Measurements from ENCODE around the gene FAM53B. TPM values are rescaled to one million over a fixed set of nuclear protein-coding genes. Genes with fewer than 3 reads are reported as not detected.

Gene FAM53B
- polyA plus RNA-seq, 1 of the 3 experiments (the other 2 are of a cell fraction): 5.6 TPM

DNA sequence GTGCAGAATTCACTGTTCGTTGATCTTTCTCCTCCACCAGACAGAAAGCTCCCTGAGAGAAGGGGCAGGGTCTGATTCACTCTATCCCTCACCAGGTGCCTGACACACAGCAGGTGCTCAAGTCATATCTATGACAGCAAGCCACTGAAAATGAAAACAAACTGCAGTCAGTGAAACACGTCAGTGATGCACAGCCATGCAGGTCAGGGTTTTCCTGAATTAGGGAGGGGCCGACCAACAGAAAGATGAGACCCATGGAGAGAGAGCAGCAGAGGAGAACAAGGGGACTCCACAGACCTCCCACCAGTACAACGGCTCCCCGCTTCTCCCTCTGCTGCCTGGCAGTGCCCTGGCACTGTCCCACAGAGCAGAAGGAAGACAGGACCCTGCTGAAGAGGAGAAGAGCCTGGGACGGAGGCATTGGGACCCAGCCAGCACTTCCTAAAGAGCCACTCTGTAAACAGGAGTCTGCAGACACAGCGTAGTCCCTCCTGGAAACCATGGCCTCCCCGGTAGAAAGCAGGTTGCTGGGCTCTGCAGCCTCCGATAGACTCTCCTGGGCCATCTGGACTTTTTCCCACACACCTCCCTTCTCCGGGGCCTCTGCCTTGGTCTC, 50.3 kb downstream of the FAM53B start:
- POLR2A ChIA-PET: interaction anchor here (0.7 kb wide), 1 partner anchor 9 kb away, joined by 4 read pairs; no protein-coding TSS in a partner anchor
- no peaks in the 10 kb centered on the region for H4K20me1 ChIP-seq (ENCODE audit: insufficient read depth)
- H3K4me1 ChIP-seq (ENCODE audit: control insufficient read depth in 1 of 2, insufficient read depth in 2 of 2, low read depth in 1 of 2, low read length in 1 of 2): peaks cover 0 to 9% of the 10 kb centered on the region in 2 experiments; a peak in 1 of 4 replicates
- no peak overlapping the region for H3K9ac ChIP-seq
- H3K9me3 ChIP-seq: no peaks in the 10 kb centered on the region
- H3K79me2 ChIP-seq (ENCODE audit: insufficient read depth): no peaks in the 10 kb centered on the region
- no peak overlapping the region for H3K4me3 ChIP-seq (ENCODE audit: low read depth in 2 of 2, low read length in 1 of 2)
- CTCF ChIA-PET: interaction anchor here (1.1 to 1.5 kb wide), 3 partner anchors 11 to 19 kb away, joined by 3 to 5 read pairs (median 3); no protein-coding TSS in a partner anchor
- H2AFZ ChIP-seq (ENCODE audit: low read depth): no peak overlapping the region
- no peaks in the 10 kb centered on the region for H3F3A ChIP-seq (replicated peaks; ENCODE audit: insufficient read depth)
- H3K27ac ChIP-seq (ENCODE audit: low read depth in 2 of 2, low read length in 1 of 2): no peak overlapping the region; a peak in 1 of 4 replicates
- TF ChIP-seq TEAD4 (IDR thresholded peaks at IDR 0.05; ENCODE audit: borderline replicate concordance, insufficient read depth) (no peak), TAF1 (IDR thresholded peaks at IDR 0.05; ENCODE audit: borderline replicate concordance, low read depth, low read length) (no peak), ELF1 (IDR thresholded peaks at IDR 0.05) (no peak)
- peaks cover 0 to 33% of the 10 kb centered on the region in 2 experiments for H3K36me3 ChIP-seq (replicated peaks in 1 of 2; ENCODE audit: control insufficient read depth in 1 of 2, insufficient read depth in 2 of 2, low read length in 1 of 2)
- WGBS (ENCODE audit: low lambda C conversion rate): 82% methylated on average over 7 of the region's 10 CpGs
- no peak overlapping the region for H3K4me2 ChIP-seq
- no peaks in the 10 kb centered on the region for H3K9me2 ChIP-seq
- DNase-seq: no peak
- no peaks in the 10 kb centered on the region for H3K27me3 ChIP-seq (ENCODE audit: insufficient read depth)

DNA sequence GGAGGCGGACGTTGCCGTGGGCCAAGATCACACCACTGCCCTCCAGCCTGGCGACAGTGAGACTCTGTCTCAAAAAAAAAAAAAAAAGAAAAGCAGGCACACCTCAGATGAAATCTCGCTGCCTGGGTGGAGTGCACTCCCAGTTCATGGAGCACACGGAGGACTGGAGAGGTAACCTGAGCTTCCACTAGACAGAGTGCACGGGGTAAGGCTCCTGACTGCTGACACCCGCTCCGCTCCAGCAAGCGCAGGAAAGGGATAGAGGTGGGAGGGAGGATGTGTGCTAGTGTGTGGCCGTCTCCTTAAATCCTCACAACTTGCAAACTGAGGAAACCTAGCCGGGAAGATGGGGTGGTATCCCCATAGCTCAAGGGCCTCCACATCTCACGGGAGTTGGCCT, 50.8 kb downstream of the FAM53B start:
- no peaks in the 10 kb centered on the region for H3K9me2 ChIP-seq
- H3K9me3 ChIP-seq: no peaks in the 10 kb centered on the region
- WGBS (ENCODE audit: low lambda C conversion rate): 90% methylated on average over 13 of the region's 13 CpGs
- H3K4me1 ChIP-seq (ENCODE audit: control insufficient read depth in 1 of 2, insufficient read depth in 2 of 2, low read depth in 1 of 2, low read length in 1 of 2): peaks cover 0 to 9% of the 10 kb centered on the region in 2 experiments; a peak in 1 of 4 replicates
- H3K9ac ChIP-seq: no peak overlapping the region
- H3K27ac ChIP-seq (ENCODE audit: low read depth in 2 of 2, low read length in 1 of 2): no peak overlapping the region
- ChIA-PET CTCF (interaction anchor here (1.1 to 1.5 kb wide), 3 partner anchors 10 to 18 kb away, joined by 3 to 5 read pairs (median 3); no protein-coding TSS in a partner anchor), POLR2A (interaction anchor here (0.7 kb wide), 1 partner anchor 8 kb away, joined by 4 read pairs; no protein-coding TSS in a partner anchor)
- no peak for DNase-seq
- H3K36me3 ChIP-seq (replicated peaks in 1 of 2; ENCODE audit: control insufficient read depth in 1 of 2, insufficient read depth in 2 of 2, low read length in 1 of 2): peaks cover 0 to 35% of the 10 kb centered on the region in 2 experiments
- H3K27me3 ChIP-seq (ENCODE audit: insufficient read depth): no peaks in the 10 kb centered on the region
- H2AFZ ChIP-seq (ENCODE audit: low read depth): no peak overlapping the region
- H4K20me1 ChIP-seq (ENCODE audit: insufficient read depth): no peaks in the 10 kb centered on the region
- H3K4me2 ChIP-seq: no peak overlapping the region
- no peaks in the 10 kb centered on the region for H3K79me2 ChIP-seq (ENCODE audit: insufficient read depth)
- no peak overlapping the region for H3K4me3 ChIP-seq (ENCODE audit: low read depth in 2 of 2, low read length in 1 of 2)
- no peaks in the 10 kb centered on the region for H3F3A ChIP-seq (replicated peaks; ENCODE audit: insufficient read depth)
- TF ChIP-seq, protein P1, sequence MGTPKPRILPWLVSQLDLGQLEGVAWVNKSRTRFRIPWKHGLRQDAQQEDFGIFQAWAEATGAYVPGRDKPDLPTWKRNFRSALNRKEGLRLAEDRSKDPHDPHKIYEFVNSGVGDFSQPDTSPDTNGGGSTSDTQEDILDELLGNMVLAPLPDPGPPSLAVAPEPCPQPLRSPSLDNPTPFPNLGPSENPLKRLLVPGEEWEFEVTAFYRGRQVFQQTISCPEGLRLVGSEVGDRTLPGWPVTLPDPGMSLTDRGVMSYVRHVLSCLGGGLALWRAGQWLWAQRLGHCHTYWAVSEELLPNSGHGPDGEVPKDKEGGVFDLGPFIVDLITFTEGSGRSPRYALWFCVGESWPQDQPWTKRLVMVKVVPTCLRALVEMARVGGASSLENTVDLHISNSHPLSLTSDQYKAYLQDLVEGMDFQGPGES (IDR thresholded peaks at IDR 0.05; ENCODE audit: low read depth, low read length): no peak
- TF ChIP-seq, protein P2, sequence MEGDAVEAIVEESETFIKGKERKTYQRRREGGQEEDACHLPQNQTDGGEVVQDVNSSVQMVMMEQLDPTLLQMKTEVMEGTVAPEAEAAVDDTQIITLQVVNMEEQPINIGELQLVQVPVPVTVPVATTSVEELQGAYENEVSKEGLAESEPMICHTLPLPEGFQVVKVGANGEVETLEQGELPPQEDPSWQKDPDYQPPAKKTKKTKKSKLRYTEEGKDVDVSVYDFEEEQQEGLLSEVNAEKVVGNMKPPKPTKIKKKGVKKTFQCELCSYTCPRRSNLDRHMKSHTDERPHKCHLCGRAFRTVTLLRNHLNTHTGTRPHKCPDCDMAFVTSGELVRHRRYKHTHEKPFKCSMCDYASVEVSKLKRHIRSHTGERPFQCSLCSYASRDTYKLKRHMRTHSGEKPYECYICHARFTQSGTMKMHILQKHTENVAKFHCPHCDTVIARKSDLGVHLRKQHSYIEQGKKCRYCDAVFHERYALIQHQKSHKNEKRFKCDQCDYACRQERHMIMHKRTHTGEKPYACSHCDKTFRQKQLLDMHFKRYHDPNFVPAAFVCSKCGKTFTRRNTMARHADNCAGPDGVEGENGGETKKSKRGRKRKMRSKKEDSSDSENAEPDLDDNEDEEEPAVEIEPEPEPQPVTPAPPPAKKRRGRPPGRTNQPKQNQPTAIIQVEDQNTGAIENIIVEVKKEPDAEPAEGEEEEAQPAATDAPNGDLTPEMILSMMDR (IDR thresholded peaks at IDR 0.05): no peak
- no peak for TF ChIP-seq RXRA (IDR thresholded peaks at IDR 0.05; ENCODE audit: borderline replicate concordance, low read depth)
- no peak for TF ChIP-seq FOSL2 (IDR thresholded peaks at IDR 0.05; ENCODE audit: borderline replicate concordance, low read depth)
- TF ChIP-seq, protein P3, sequence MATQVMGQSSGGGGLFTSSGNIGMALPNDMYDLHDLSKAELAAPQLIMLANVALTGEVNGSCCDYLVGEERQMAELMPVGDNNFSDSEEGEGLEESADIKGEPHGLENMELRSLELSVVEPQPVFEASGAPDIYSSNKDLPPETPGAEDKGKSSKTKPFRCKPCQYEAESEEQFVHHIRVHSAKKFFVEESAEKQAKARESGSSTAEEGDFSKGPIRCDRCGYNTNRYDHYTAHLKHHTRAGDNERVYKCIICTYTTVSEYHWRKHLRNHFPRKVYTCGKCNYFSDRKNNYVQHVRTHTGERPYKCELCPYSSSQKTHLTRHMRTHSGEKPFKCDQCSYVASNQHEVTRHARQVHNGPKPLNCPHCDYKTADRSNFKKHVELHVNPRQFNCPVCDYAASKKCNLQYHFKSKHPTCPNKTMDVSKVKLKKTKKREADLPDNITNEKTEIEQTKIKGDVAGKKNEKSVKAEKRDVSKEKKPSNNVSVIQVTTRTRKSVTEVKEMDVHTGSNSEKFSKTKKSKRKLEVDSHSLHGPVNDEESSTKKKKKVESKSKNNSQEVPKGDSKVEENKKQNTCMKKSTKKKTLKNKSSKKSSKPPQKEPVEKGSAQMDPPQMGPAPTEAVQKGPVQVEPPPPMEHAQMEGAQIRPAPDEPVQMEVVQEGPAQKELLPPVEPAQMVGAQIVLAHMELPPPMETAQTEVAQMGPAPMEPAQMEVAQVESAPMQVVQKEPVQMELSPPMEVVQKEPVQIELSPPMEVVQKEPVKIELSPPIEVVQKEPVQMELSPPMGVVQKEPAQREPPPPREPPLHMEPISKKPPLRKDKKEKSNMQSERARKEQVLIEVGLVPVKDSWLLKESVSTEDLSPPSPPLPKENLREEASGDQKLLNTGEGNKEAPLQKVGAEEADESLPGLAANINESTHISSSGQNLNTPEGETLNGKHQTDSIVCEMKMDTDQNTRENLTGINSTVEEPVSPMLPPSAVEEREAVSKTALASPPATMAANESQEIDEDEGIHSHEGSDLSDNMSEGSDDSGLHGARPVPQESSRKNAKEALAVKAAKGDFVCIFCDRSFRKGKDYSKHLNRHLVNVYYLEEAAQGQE (IDR thresholded peaks at IDR 0.05; ENCODE audit: low read depth, low read length): no peak
- TF ChIP-seq, protein P4, sequence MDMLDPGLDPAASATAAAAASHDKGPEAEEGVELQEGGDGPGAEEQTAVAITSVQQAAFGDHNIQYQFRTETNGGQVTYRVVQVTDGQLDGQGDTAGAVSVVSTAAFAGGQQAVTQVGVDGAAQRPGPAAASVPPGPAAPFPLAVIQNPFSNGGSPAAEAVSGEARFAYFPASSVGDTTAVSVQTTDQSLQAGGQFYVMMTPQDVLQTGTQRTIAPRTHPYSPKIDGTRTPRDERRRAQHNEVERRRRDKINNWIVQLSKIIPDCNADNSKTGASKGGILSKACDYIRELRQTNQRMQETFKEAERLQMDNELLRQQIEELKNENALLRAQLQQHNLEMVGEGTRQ (IDR thresholded peaks at IDR 0.05; ENCODE audit: borderline replicate concordance, low read depth, low read length): no peak
- TF ChIP-seq POLR2AphosphoS5 (IDR thresholded peaks at IDR 0.05; ENCODE audit: low read depth, low read length): no peak
- no peak for TF ChIP-seq MEF2A (IDR thresholded peaks at IDR 0.05; ENCODE audit: borderline replicate concordance, low read depth)
- TF ChIP-seq ELF1 (IDR thresholded peaks at IDR 0.05): no peak
- no peak for TF ChIP-seq FOXJ3 (CRISPR knock-in tag; IDR thresholded peaks at IDR 0.05)
- TF ChIP-seq TEAD4 (IDR thresholded peaks at IDR 0.05; ENCODE audit: borderline replicate concordance, insufficient read depth): no peak
- no peak for TF ChIP-seq MXI1 (IDR thresholded peaks at IDR 0.05; ENCODE audit: low read depth, low read length)
- no peak for TF ChIP-seq YY1 (IDR thresholded peaks at IDR 0.05; ENCODE audit: low read depth)
- TF ChIP-seq, protein P5, sequence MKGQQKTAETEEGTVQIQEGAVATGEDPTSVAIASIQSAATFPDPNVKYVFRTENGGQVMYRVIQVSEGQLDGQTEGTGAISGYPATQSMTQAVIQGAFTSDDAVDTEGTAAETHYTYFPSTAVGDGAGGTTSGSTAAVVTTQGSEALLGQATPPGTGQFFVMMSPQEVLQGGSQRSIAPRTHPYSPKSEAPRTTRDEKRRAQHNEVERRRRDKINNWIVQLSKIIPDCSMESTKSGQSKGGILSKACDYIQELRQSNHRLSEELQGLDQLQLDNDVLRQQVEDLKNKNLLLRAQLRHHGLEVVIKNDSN (IDR thresholded peaks at IDR 0.05; ENCODE audit: borderline replicate concordance, low read depth): no peak
- TF ChIP-seq SMC3 (IDR thresholded peaks at IDR 0.05; ENCODE audit: low read depth, low read length): no peak
- TF ChIP-seq EZH2phosphoT487 (IDR thresholded peaks at IDR 0.05; ENCODE audit: borderline replicate concordance, low read depth): no peak
- no peak for TF ChIP-seq NFIC (IDR thresholded peaks at IDR 0.05; ENCODE audit: borderline replicate concordance)
